Adrenal gland (tissue), 5 donors: ENCODE results near the gene JPH3.

ENCODE experiments used
- CTCF ChIP-seq, 6 experiments: fragments of 450-650 bp in 4 of 6; fragments of 200-600 bp in 2 of 6; sonication (generic) in 1 of 6; IDR thresholded peaks; 1 replicate in 5 of 6; 2 replicates in 1 of 6; pipeline versions ENCODE4 v1.5.1 to v1.8.0; 2016 to 2021; ENCODE audit warnings: antibody characterized with exemption in 6 of 6, mild to moderate bottlenecking in 2 of 6, moderate library complexity in 1 of 6
- POLR2A ChIP-seq, 2 donors: fragments of 450-650 bp; IDR thresholded peaks; one replicate each; pipeline ENCODE4 v1.6.1; 2017; ENCODE audit warnings: antibody characterized with exemption in 2 of 2, mild to moderate bottlenecking in 2 of 2, moderate library complexity in 1 of 2
- donor health status: DM: no; HTN: no; CAD: no.

DNA sequence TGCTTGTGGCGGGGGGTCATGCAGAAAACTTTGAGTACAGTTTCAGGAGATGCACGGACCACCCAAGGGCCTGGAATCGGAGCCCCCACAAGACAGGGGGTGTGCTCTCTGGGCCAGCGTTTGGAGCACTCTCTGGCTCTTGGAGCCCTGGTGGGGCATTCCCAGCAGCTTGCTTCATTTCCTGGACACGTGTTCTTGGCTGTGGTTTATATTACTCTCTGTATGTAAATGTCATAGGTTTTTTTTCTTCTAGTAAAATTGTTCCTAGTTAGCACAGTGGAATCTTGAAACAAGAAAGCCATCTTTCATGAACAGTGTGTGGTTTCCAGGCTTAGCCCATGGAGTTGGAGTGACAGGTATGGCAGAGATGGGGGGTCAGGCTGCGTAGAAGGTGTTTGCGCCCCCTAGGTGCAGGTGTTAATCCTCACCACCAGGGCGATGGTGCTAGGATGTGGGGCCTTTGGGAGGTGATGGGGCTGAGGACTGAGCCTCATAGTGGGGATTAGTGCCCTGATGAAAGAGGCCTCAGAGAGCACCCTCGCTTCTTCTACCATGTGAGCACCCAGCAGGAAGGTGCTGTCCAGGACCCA is 79.8 kb downstream of the JPH3 start:
- TF ChIP-seq CTCF (IDR thresholded peaks at IDR 0.05) (no peak), POLR2A (IDR thresholded peaks at IDR 0.05) (no peak)
